Spinal cord (tissue), 10 donors: ENCODE results near the gene NRXN2. TPM values are rescaled to one million over a fixed set of nuclear protein-coding genes. Genes with fewer than 3 reads are reported as not detected.

Experiments
- DNase-seq, 6 donors: peaks; one replicate each; pipeline versions ENCODE4 v3.0.0 to v3.0.0-alpha.2; 2013 to 2015; ENCODE audit warnings: low spot score in 6 of 6, low read depth in 4 of 6
- H3K27ac ChIP-seq: one replicate; pipeline ENCODE4 v1.5.1; 2013; ENCODE audit warnings: low read depth, low read length, control low read depth
- H3K27me3 ChIP-seq: one replicate; pipeline ENCODE4 v1.6.1; 2013; ENCODE audit warnings: low read length; ENCODE audit not compliant: control insufficient read depth, insufficient read depth
- H3K36me3 ChIP-seq: one replicate; pipeline ENCODE4 v1.6.1; 2013; ENCODE audit warnings: low read length; ENCODE audit not compliant: control insufficient read depth, insufficient read depth
- H3K4me1 ChIP-seq: one replicate; pipeline ENCODE4 v1.6.1; 2013; ENCODE audit warnings: low read length; ENCODE audit not compliant: control insufficient read depth, insufficient read depth
- H3K4me3 ChIP-seq: one replicate; pipeline ENCODE4 v1.5.1; 2013; ENCODE audit warnings: low read depth, low read length, control low read depth
- H3K9me3 ChIP-seq: one replicate; pipeline ENCODE4 v1.6.1; 2013; ENCODE audit warnings: low read length; ENCODE audit not compliant: control insufficient read depth, insufficient read depth
- WGBS: methylation state at CpG from one replicate; pipeline ENCODE4 v1.1.5; 2013; ENCODE audit warnings: missing lambda C conversion rate; ENCODE audit not compliant: insufficient coverage; 5-methylcytosine and 5-hydroxymethylcytosine counted together
- polyA plus RNA-seq, 2 donors: library from polyadenylated mRNA; unstranded; fragments of 120-200 nt; gene quantifications; one replicate each; pipeline ENCODE4 v1.2.1, GENCODE V29; 2013; ENCODE audit not compliant: insufficient read length in 2 of 2
- total RNA-seq, 2 donors: library from RNA; depleted of rRNA in 1 of 2; stranded (reverse); fragments of 120-200 nt in 1 of 2; fragments of >200 nt in 1 of 2; gene quantifications; one replicate each; pipeline versions ENCODE4 v1.2.3 to v1.2.4, GENCODE V29; 2013 to 2014
- donor health status: healthy.

Gene NRXN2
- total and polyA plus RNA-seq, 4 donors, result 68.0 to 424 (median 280) TPM

DNA sequence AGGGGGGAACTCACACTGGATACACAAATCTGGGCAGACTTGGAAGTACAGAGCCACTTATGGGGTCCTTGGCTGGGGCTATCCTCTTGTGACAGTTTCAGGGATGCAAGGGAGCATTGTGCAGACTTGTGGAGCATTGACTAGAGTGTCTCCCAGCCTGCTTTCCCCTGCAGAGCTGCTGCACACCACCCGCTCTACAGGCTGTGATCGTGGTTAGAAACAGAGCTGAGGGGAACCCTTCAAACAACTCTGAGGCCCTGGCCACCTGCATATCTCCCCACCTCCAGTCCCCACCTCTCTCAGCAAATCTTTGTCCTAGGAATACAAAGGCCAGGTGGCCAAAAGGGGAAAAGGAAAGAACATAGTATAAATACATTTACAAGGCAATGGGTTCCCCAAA lies 64.7 kb downstream of the NRXN2 start:
- H3K36me3 ChIP-seq, result peaks cover 69% of the 10 kb centered on the region
- H3K4me3 ChIP-seq, result no peak overlapping the region
- H3K9me3 ChIP-seq, result no peaks in the 10 kb centered on the region
- H3K27me3 ChIP-seq, result no peaks in the 10 kb centered on the region
- H3K27ac ChIP-seq, result no peak overlapping the region
- peaks cover 27% of the 10 kb centered on the region for H3K4me1 ChIP-seq
- 83% methylated on average over 1 of the region's 2 CpGs for WGBS
- DNase-seq, result no peak

DNA sequence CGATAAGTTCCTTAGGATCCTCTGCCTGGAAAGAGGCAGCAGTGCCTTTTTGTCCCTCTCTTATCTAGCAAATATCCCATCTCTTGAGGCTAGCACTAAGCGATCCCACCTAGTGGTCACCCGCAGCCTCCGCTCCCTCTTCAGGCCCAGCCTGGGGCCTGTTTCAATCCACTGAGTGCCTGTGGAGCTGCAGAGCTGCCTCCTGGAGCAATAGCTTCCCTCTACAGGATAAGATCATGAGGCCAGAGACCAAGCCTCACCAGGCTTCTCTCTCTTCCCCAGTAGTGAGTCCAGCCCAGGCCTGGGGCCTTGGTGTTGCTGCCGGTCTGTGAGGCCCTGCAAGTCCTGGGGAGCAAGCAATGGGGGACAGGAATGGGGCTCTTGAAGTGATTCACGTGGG lies 66.1 kb downstream of the NRXN2 start:
- DNase-seq, result no peak
- H3K9me3 ChIP-seq, result no peaks in the 10 kb centered on the region
- H3K27me3 ChIP-seq, result no peaks in the 10 kb centered on the region
- peaks cover 34% of the 10 kb centered on the region for H3K4me1 ChIP-seq
- H3K27ac ChIP-seq, result no peak overlapping the region
- H3K36me3 ChIP-seq, result peaks cover 63% of the 10 kb centered on the region
- 55% methylated on average over 4 of the region's 6 CpGs for WGBS
- H3K4me3 ChIP-seq, result no peak overlapping the region

DNA sequence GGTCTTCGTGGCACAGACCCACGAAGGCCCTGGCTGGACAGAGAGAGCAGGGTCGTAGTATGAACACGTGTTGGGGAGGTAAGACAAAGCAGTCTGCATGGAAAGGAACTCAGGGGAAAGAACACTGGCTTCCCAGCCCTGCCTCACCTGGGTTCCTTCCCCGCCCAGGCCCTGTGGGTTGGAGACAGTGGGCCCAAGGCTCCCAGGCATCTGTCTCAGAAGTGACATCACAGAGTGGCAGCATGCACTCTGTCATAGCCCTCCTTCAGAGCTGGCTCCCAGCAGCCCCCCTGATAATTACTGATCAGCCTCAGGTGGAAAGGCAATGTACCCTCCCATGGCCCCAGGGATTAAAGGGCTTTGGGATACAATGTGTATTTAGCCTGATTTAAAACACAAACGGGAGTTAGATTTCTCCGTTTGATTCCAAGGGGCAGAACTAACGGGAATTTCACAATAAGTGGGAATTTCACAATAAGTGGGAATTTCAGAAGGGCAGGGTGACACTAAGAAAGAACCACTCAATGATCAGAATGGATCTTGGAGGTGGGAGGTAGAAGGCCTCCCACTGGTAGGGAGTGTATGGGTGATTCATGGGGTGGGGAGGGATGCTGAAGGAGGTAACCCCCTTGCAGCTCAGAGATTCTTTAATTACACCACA lies 66.9 kb downstream of the NRXN2 start:
- 88% methylated on average over 8 of the region's 8 CpGs for WGBS
- no peaks in the 10 kb centered on the region for H3K9me3 ChIP-seq
- no peak overlapping the region for H3K27ac ChIP-seq
- H3K27me3 ChIP-seq, result no peaks in the 10 kb centered on the region
- H3K4me1 ChIP-seq, result peaks cover 28% of the 10 kb centered on the region
- no peak overlapping the region for H3K4me3 ChIP-seq
- no peak for DNase-seq
- peaks cover 65% of the 10 kb centered on the region for H3K36me3 ChIP-seq

DNA sequence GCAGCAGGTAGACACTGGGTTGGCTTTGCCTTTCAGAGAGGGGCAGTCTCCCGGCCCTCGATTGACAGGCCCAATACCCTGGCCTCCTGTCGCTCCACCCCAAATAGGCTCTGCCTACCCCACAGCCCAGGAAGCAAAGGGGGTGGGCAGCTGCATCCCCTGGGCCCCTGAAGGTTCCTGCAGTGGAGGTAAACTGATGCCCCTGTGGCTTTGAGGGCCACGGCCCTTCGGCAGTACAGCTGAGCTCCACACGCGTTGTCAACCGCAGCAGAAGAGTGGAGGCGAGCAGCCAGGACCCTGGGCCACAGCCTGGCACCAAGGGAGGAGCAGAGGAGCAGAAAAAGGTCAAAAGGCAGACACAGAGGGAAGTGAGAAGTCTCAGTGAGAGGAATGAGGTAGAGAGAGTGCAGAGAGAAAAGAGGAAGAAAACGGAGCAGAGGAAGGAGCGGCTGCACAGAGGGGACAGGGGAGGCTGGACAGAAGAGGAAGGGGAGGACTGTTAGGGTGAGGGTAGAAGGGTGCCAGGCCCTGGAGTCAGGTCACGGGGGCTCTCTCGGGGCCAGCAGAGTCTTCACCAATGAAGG lies 67.9 kb downstream of the NRXN2 start:
- 74% methylated on average over 10 of the region's 13 CpGs for WGBS
- H3K27ac ChIP-seq, result no peak overlapping the region

DNA sequence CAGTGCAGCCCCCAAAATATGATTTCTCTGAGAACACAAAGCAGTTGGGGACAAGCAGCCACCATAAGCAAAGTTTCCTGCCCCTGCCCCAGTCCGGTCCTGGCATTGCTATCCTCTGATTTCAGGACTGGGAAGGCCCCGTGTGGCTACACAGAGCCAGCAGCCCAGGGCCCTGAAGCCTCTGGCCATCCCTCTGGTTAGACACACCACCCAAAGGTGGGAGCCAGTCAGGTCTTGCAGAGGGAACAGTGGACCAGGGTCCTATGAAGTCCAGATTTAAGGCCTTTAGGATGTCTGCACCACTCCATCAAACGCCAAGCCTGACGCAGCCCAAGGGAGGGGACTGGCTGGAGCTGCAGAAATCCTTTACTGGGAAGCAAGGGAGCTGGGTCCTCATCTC lies 68.6 kb downstream of the NRXN2 start:
- Histone ChIP-seq H3K4me3 (no peak overlapping the region), H3K4me1 (peaks cover 30% of the 10 kb centered on the region), H3K27ac (no peak overlapping the region), H3K27me3 (no peaks in the 10 kb centered on the region), H3K36me3 (peaks cover 60% of the 10 kb centered on the region), H3K9me3 (no peaks in the 10 kb centered on the region)
- WGBS, result 96% methylated on average over 3 of the region's 4 CpGs
- DNase-seq, result no peak

More for the DNA sequence above, 67.9 kb downstream of the NRXN2 start:
- Histone ChIP-seq H3K27me3 (no peaks in the 10 kb centered on the region), H3K4me1 (peaks cover 27% of the 10 kb centered on the region), H3K9me3 (no peaks in the 10 kb centered on the region), H3K4me3 (no peak overlapping the region), H3K36me3 (peaks cover 64% of the 10 kb centered on the region)
- no peak for DNase-seq

DNA sequence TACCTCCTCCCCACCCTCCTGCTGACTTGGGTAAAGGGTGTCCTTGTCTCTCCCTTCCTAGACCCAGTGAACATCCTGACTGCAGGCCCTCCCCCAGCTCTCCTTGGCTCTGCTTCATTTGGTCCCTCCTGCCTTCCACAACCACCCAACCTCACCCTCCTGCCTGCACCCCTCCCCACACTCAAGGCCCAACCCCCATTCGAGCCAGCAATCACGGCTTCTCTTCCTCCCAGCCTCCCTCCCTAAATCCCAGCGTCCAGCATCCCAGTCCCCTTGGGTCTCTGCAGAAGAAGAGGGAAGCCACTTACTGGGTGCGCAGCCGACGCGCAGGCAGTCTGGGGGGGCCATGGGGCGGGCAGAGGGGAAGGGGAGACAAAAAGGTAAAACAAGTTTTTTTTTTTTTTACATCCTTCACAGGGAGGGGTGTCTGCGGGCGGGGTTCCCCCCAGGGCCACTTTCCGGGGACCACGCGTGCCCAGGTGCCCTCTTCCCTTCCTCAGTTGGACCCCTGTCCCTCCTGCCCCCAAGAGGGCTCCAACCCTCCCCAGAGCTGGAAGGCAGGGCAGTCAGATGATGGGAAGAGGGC lies 69.5 kb downstream of the NRXN2 start:
- peaks cover 35% of the 10 kb centered on the region for H3K4me1 ChIP-seq
- no peaks in the 10 kb centered on the region for H3K9me3 ChIP-seq
- H3K27ac ChIP-seq, result no peak overlapping the region
- DNase-seq, result no peak
- H3K36me3 ChIP-seq, result peaks cover 53% of the 10 kb centered on the region
- no peak overlapping the region for H3K4me3 ChIP-seq
- WGBS, result 67% methylated on average over 1 of the region's 13 CpGs
- H3K27me3 ChIP-seq, result no peaks in the 10 kb centered on the region

DNA sequence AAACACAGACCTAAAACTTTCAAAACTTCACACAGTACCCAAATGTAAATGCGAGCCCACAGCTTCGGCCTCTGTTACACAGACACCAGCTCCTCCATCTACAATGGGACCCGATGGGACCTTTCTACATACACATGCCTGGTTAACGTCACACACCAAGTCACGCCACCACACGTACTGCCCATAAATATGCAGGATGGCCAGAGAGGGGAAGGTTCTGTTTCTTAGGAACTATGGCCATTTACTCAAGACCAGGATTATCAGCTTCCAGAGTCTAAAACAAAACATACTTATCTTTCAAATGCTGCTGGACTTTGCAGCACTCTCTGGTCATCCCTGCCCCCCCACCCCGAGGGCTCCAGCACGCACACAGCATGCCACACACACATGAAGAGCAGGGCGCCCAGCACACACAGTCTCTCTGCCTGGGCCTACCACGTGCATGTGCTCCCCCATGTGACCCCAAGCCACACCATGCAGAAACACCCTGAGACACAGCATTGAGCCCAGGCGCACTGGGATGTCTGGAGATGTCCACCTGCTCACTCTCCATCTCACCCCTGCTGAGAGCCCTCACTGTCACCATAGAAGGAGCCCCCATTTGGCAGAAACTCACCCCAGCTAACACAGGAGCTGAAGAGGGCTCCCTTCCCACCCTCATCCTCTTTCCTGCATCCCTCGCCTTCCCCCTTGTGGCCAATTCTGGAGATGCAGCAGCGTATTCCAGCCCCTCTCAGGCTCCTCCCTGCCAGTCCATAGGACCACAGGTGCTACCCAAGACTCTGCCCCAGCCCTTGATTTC lies 70.2 kb downstream of the NRXN2 start:
- no peak overlapping the region for H3K4me3 ChIP-seq
- H3K27ac ChIP-seq, result no peak overlapping the region
- H3K27me3 ChIP-seq, result no peaks in the 10 kb centered on the region
- DNase-seq, result peak; percentile 65 to 95 (median 76)
- peaks cover 55% of the 10 kb centered on the region for H3K36me3 ChIP-seq
- H3K4me1 ChIP-seq, result peaks cover 41% of the 10 kb centered on the region
- WGBS, result 45% methylated on average over 10 of the region's 13 CpGs
- no peaks in the 10 kb centered on the region for H3K9me3 ChIP-seq

DNA sequence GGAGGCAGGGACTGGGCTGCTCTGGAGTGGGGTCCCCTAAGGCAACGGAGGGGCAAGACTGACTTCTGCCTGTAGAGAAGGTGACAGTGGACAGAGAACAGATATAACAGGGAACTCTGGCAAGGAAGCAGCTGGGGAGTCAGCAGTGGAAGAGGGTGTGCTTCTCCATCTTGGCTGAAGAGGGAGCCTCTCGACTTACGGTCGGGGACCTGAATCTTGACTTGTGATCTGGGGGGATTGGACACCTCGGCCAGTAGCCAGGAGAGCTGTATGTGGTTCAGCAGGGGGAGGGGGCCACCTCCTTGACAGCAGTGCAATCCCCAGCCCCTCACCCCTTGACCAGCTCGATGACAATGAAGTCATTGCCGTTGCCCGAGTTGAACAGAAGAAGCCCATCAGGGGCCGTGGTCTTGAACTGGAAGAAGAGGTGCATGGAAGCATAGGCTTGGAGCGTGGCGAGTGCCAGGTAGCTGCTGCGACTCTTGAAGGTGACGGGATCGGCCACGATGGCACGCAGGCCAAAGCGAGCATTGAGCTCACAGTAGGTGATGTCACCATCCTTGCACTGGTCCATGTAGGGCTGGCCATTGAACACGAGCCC lies 72.0 kb downstream of the NRXN2 start:
- DNase-seq, result peak in 1 of 6 donors; percentile 51

DNA sequence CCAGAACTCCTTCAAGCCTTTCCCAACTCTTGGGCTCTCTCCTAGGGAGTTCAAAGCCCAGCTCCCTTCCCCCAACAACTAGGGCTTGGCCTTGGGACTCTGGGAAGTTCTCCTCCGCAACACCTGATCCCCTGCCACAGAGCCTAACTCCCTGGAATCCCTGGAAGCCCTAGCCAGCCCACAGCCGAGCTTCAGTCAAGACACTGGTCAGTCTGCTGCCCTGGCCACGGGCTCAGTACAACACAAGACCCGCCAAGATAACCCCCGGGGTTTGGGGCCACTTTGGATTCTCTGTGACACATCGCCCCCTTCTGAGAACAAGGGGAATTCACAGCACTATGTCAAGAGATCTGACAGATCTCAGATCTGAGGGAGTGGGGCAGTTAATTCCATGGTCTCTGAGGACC lies 73.7 kb downstream of the NRXN2 start:
- H3K27me3 ChIP-seq, result no peaks in the 10 kb centered on the region
- H3K9me3 ChIP-seq, result no peaks in the 10 kb centered on the region
- WGBS, result 20% methylated on average over 6 of the region's 6 CpGs
- H3K27ac ChIP-seq, result no peak overlapping the region
- H3K4me3 ChIP-seq, result no peak overlapping the region
- DNase-seq, result peak in 2 of 6 donors; percentile 56 to 60
- H3K4me1 ChIP-seq, result peaks cover 68% of the 10 kb centered on the region
- H3K36me3 ChIP-seq, result peaks cover 62% of the 10 kb centered on the region

More for the DNA sequence above, 72.0 kb downstream of the NRXN2 start:
- H3K4me1 ChIP-seq, result peaks cover 52% of the 10 kb centered on the region
- H3K36me3 ChIP-seq, result peaks cover 61% of the 10 kb centered on the region
- no peaks in the 10 kb centered on the region for H3K27me3 ChIP-seq
- H3K27ac ChIP-seq, result no peak overlapping the region
- H3K4me3 ChIP-seq, result no peak overlapping the region
- WGBS, result 65% methylated on average over 17 of the region's 18 CpGs
- H3K9me3 ChIP-seq, result no peaks in the 10 kb centered on the region
